H1 (cell line): ENCODE measurements around the gene CYP51A1. TPM values are rescaled to one million over a fixed set of nuclear protein-coding genes. Genes with fewer than 3 reads are reported as not detected.

Experiments used
- CEBPB ChIP-seq: IDR thresholded peaks from 2 replicates; pipeline ENCODE4 v1.6.1; 2012; ENCODE audit warnings: low read depth, low read length
- EZH2 ChIP-seq: fragments of 200-600 bp; sonication (generic); IDR thresholded peaks from 2 replicates; pipeline ENCODE4 v1.7.1; 2012; ENCODE audit warnings: low read depth, mild to moderate bottlenecking, moderate library complexity, low read length, inconsistent platforms; ENCODE audit not compliant: severe bottlenecking
- polyA plus RNA-seq, 7 experiments: library from polyadenylated mRNA; depleted of rRNA in 3 of 7; stranded (reverse) in 5 of 7; unstranded in 2 of 7; fragments of >200 nt in 5 of 7; fragments of 200-250 nt in 2 of 7; gene quantifications; 1 replicate in 5 of 7; 2 replicates in 1 of 7; 4 replicates in 1 of 7; pipeline versions ENCODE4 v1.2.1 to v1.2.3, GENCODE V29; 2011 to 2013; ENCODE audit warnings: missing spikeins in 2 of 7, mixed read lengths in 2 of 7
- total RNA-seq: library from RNA; stranded (reverse); fragmentation: NEBNext Ultra II Directional; extraction: Animal tissue kit (Norgen Biotek cat#: 25700); gene quantifications from 2 replicates; pipeline ENCODE4 v1.2.1, GENCODE V29; 2021
- TF ChIP-seq, protein P1 (sequence below): IDR thresholded peaks from 2 replicates; pipeline ENCODE4 v1.6.1; 2011; ENCODE audit warnings: low read depth, mild to moderate bottlenecking, low read length; ENCODE audit not compliant: insufficient read depth

Gene CYP51A1
- total and polyA plus RNA-seq, 2 of the 8 experiments (the other 6 are each of a cell fraction or from before 2014, with no cell fraction given), result 9.8 to 111 TPM

DNA sequence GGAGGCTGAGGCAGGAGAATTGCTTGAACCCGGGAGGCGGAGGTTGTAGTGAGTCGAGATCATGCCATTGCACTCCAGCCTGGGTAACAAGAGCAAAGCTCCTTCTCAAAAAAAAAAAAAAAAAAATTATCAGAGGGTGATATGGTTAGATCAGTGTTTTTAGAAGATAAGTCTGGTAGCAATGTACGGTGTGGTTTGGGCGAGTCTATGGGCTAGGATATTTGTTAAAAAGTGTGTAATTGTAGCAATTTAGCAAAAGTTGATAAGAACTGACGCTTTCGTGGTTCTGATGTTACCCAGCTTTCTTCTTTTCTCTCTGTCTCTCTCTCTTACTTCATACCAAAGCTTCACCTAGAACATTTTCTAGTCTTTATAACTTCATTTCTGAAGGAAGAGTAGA is 6.9 kb upstream of the CYP51A1 start (continued):
- TF ChIP-seq, protein P1, sequence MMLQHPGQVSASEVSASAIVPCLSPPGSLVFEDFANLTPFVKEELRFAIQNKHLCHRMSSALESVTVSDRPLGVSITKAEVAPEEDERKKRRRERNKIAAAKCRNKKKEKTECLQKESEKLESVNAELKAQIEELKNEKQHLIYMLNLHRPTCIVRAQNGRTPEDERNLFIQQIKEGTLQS, result no peak
- TF ChIP-seq CEBPB, result no peak
- TF ChIP-seq EZH2, result no peak
